IMR-90 (cell line): ENCODE measurements around the gene DOC2B.

Experiments used
- BHLHE40 ChIP-seq: fragments of 150-350 bp; IDR thresholded peaks from 2 replicates; pipeline ENCODE4 v1.6.1; 2016; ENCODE audit warnings: mild to moderate bottlenecking, low read depth, low read length
- CEBPB ChIP-seq: IDR thresholded peaks from 2 replicates; pipeline ENCODE4 v1.6.1; 2012; ENCODE audit warnings: low read depth, low read length, improper control_type of control experiment
- CTCF ChIP-seq: conservative IDR thresholded peaks from 2 replicates; pipeline ENCODE4 v1.5.1; 2012; ENCODE audit warnings: mild to moderate bottlenecking, low read depth, low read length, improper control_type of control experiment
- ELK1 ChIP-seq: fragments of 150-350 bp; IDR thresholded peaks from 2 replicates; pipeline ENCODE4 v1.6.1; 2016; ENCODE audit warnings: low read depth, mild to moderate bottlenecking, low read length, moderate library complexity, borderline replicate concordance
- FOS ChIP-seq: fragments of 150-350 bp; IDR thresholded peaks from 2 replicates; pipeline ENCODE4 v1.6.1; 2016; ENCODE audit warnings: low read depth, low read length
- MAFK ChIP-seq: IDR thresholded peaks from 2 replicates; pipeline ENCODE4 v1.6.1; 2012; ENCODE audit warnings: low read depth, low read length, improper control_type of control experiment
- MXI1 ChIP-seq: IDR thresholded peaks from 2 replicates; pipeline ENCODE4 v1.6.1; 2012; ENCODE audit warnings: low read depth, mild to moderate bottlenecking, low read length, moderate library complexity, borderline replicate concordance
- NFE2L2 ChIP-seq: fragments of 150-350 bp; IDR thresholded peaks from 2 replicates; pipeline ENCODE4 v1.6.1; 2016; ENCODE audit warnings: low read depth, mild to moderate bottlenecking, low read length
- POLR2A ChIP-seq: IDR thresholded peaks from 2 replicates; pipeline ENCODE4 v1.6.1; 2012; ENCODE audit warnings: mild to moderate bottlenecking, low read depth, low read length
- RAD21 ChIP-seq: IDR thresholded peaks from 2 replicates; pipeline ENCODE4 v1.6.1; 2012; ENCODE audit warnings: low read length, improper control_type of control experiment

DNA sequence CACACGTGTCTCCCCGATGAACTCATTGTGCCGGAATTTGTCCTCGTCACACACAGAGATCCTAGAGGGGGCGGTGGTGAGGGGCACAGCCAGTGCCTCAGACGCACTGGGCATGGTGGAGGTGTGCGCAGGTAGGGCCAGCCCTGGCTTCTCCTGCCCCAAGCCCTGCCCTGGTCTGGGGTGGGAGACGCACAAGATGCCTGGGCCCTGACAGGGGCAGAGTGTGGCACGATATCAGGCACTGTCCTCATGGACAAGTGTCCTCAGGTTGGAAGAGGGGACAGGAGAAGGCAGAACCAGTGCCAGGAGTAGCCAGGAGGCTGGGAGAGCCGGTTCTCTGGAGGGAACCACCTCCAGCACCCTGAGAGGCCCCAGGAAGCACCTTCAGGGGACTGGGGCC lies 20.0 kb downstream of the DOC2B start:
- TF ChIP-seq CTCF (no peak), POLR2A (no peak), NFE2L2 (no peak), RAD21 (no peak), MAFK (no peak), ELK1 (no peak), CEBPB (no peak), FOS (no peak), BHLHE40 (no peak), MXI1 (no peak)
